Iris pigment epithelial cell (primary cell): ENCODE results near the gene MSRB1.
"Not testable (repeated sequence)": the region's sequence is repeated elsewhere in the genome, so short reads cannot be mapped to it uniquely, and the experiment has no call there.

Experiments
- DNase-seq: peaks from one replicate; pipeline ENCODE4 v3.0.0-alpha.2; 2011; ENCODE audit warnings: low read depth

MSRB1 gene

DNA sequence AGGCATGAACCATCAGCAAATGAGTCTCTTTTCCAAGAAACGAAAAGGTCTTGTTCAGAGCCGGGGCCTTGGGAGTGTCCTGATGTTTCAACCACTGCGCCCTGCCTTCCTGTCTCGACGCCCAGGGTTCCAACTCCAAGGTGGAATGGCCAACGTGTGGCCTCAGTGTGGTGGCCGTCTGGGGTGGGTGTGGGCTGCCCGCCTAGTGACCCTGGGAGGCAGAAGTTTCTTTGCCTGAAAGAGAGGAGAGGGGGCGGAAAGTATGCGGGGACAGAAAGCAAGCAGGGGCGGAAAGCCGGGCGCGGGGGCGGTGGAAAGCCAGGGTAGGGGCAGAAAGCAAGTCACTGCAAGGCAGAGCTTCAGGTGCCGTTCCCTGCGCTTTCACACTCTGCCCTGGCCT, 4.1 kb downstream of the MSRB1 start:
- no peak for DNase-seq

DNA sequence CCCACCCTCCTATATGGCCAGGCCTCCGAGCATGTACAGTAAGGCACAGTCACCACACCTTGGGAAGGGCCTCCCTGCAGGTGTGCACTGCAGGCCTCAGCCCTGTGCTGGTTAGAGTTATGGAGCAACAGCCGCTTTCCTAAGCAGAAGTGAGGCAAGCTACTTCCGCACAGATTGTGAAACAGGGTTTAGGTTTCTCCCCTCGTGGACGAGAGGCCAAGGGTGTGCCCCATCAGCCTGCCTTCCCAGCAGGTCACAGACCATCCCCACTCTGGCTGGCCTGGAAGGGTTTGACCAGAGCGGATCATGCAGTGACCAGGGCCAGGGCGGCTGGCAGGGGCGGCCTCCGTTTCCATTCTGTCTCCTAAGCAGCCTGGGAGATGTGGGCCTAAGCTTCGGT, 4.7 kb downstream of the MSRB1 start:
- DNase-seq: no peak

DNA sequence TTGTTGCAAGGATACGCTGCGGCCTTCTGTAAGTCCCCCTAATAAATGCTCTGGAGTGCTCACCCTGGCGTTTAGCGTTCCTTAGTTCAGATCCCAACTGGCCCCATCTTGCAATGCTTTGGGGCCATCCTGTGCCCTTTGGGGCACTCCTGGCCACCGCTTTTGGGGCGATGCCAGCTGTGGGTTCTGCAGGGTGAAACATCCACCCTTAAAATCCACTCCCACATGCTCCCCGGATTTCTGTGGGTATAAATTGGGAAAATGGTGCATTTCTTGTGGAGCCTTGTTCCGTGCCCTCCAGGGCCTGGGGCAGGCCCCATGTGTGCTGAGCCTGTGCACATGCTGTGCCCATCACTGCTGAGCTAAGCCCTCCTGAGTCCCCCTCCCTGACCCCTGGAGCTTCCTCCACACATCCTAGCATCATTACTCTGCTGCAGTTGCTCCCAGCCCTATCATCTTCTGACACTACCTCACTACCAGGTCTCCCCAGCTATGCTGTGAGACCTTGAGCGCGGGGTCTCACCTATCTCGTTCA, 6.0 kb downstream of the MSRB1 start:
- DNase-seq: no peak

DNA sequence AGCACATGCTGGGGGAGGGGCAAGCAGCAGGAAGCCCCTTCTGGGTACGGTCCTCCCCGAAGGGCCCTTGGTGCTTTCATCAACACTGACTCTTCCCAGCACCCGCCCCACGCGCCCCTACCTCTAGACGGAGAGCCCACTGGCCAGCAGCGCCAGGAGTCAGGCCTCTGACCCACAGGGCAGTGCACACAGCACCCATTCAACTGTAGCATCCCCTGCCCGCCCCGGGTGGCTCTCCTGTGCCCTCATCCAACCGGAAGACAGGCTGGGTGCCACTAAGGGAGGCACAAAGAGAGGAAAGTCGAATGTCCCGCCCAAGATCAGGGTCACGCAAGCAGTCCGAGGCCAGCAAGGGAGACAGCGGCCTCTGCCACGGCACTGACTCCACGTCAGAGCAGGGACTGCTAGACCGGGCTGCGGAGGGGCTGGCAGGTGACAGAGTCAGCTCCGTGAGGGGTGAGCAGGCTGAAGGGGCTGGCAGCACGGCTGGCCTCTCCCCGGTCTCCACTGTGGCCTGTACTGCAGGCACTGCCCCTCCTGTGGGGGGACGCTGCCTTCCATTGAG, 9.8 kb downstream of the MSRB1 start:
- DNase-seq: no peak

DNA sequence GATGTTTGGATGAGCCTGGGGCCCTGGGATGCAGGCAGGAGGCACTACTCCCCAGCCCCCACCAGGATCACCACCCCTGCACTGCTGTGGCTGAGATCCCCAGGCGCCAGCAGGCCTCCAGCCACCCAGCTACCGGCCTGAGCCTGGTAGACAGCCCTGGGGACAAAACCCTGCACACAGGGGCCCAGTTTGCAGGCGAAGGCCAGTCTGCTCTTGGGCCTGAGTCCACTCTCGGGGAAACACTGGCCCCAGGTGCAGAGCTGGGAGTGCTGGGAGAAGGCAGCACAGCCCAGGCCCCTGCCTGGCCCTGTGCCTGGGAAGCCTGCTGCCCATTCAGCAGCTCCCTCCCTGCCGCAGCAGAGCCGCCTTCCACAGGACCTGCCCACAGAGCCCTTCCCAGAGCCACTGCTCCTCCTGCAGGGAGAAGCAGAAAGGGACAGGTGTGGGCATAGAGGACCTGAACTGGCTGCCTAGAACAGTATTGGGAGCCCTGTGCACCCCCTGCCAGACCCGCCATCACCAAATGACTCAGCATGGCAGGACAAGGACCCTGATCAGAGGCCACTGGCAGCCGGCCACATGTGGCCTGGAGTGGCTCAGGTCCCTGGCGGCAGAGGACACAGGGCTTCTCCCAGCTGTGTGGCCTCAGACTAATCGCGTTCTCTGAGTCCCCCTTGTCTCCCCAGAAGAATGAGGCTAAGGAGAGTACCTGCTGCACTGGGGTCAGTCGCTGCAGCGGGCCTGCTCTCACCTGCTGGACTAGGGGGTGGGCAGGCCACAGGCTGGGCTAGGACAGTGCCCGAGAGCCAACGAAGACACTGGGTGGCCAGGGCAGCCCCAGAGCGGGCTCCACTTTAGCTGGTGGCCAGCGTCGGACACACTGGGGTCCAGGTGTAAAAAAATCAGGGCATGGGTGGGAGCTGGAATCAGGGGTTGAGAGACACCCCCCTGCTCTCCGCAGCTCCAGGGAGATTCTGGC, 10.7 kb downstream of the MSRB1 start:
- DNase-seq: peak; percentile 10

DNA sequence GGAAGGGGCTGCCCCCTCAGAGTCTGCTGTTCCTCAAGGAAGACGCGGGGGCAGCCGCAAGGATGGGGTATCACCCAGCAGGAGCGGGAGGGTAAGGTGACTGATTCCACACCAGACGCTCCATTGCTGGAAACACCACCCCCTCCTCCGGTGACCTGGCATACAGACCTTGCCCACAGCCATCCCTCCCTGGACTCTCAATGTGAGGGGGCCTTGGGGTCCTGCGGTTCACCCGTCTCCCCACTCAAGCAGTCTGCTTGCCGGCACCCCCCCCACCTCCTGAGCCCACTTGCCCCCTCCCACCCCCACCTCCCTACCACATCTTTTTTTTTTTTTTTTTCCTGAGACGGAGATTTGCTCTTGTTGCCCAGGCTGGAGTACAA, 12.7 kb downstream of the MSRB1 start:
- no peak for DNase-seq

DNA sequence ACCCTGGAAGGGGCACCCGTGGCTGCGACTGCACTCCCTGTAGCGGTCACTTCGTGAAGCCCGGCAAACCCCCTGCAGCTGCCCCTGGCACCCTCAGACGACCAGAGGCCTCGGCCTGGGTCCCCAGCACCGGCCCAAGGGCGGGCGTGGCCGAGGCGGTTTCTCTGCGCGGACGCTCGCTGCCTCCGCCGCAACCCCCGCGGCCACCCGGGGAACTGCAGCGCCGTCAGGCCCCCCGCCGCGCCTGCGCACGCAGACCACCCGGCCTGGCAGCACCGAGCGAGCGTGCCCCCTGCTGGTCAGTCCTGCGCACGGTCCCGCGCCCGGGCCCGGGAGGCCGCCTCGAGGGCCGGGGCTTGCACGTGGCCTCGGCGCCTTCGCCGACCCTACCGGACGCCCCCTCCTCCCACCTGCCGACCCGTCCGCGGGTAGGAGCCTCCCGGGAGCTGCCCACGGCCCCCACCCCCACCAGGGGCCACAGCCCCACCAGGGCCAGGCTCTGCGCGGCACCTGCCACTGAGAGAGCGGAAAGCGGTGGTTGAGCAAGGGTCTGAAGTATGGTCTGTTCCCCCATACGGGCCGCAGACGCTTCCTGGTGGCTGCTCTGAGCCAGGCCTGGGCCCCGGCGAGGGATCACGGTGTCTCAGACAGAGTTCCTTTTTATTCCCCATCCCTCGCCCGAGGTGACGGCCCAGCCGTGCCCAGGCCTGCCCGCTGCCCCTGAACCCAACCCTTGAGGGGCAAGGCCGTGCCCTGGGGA, 13.2 kb downstream of the MSRB1 start:
- DNase-seq: peak; percentile 76

DNA sequence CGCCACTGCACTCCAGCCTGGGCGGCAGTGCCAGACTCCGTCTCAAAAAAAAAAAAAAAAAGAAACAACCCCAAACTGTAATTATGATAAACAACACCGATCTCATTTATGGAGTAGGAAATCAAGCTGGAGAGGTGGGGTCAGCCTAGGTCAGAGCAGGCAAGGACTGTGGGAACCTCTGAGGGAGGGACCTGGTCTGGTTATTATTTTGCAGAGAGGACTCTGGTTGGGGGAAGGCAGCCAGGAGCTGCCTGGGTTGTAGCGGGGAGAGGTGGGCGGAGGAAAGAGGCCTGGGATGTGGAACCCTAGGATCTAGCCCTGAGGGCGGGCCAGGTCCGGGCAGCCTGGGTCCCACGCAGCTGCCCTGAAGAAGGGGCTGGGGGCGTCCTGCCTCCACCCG, 13.9 kb downstream of the MSRB1 start:
- no peak for DNase-seq

DNA sequence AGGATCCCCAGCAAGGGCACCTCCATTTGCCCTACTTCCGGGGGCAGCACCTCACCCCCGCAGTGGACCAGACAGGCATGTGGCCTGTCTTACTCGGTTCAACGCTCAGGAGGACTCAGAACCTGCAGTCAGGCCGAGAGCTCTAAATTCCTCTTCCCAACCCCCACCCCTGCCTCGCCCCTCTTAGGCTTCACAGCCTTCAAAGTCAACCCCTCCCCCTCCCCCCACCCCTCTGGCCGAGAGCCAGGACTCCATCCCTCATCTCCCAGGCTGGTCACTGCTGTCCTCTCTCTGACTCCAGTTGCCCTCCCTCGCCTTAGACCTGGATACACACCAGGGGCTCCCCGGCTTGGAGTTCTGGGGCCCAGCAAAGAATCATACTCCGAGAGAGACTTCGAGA, 16.7 kb downstream of the MSRB1 start:
- no peak for DNase-seq

DNA sequence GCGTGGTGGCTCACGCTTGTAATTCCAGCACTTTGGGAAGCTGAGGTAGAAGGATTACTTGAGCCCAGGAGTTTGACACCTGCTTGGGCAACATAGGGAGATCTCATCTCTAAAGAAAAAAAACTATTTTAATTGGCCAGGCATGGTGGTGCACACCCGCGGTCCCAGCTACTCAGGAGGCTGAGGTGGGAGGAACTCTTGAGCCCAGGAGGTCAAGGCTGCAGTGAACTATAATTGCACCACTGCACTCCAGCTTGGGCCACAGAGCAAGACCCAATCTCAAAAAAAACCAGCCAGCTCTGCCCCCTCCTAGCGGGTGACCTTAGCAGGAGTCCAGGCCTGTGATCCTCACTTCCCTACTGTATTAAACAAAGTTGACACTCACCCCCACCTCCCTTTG, 18.9 kb downstream of the MSRB1 start:
- DNase-seq: no peak

DNA sequence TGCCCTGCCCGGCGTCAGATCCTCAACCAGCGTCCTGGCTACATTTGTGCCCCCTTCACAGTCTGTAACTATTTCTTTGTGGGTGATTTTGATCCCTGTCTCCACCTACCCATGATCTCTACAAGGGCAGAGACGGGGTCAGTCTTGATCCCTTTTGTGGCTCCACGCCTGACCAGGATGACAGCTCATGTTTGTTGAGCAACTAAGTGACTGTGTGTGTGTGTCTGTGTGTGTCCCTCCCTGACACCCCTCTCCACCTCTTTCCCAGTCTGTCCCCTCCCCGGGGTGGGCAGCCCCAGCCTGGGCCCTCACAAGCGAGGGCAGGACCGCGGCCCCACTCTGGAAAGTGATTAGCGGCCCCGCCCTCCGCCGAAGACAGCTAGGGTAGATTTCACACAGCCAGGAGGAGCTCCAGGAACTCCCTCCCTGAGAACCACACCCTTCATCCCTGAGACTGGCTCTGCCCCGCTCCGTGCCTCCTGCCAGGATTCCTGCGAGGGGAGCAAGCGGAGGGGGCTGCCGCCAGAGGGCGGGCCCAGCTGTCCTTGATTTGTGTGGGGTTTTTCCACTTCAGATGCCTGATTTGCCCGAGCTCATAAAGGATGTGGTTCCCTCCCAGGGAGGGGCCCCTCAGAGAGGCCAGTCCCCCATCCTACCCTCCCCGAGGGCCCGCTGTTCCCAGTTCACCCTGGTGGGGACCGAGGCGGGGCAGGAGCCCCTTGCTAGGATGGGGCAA, 19.5 kb downstream of the MSRB1 start:
- DNase-seq: peak; percentile 22

DNA sequence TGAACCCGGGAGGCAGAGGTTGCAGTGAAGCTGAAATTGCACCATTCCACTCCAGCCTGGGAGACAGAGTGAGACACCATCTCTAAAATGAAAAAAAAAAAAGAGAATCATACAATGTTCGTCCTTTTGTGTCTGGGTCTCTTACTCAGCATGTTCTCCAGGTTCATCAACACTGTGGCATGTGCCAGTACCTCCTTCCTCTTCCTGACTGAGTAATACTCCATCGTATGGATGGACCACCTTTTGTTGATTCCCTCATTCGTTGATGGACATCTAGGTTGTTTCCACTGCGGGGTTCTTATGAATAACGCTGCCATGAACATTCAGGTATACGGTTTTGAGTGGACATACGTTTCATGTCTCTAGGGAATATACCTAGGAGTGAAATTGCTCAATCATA, 20.6 kb downstream of the MSRB1 start:
- DNase-seq: no peak

DNA sequence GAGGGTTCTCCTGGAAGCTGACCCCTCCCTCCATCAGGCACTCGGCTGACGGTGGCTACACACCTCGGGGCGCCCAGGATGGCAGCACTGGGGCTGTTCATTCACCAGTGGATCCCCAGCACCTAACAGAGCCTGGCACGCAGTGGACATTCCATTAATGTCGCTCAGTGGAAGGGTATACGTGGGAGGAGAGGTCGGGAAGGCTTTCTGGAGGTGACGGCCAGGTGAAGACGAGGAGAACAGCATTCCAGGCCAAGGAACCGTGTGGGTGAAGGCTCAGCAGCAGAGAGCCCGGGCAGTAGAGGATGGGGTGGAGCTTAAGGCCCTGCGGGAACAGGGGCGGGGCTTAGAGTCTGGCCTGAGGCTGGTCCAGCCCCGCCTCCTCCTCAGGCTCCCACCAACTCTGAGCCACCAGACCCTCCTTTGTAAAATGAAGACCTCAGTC, 22.2 kb downstream of the MSRB1 start:
- peak; percentile 20 for DNase-seq

DNA sequence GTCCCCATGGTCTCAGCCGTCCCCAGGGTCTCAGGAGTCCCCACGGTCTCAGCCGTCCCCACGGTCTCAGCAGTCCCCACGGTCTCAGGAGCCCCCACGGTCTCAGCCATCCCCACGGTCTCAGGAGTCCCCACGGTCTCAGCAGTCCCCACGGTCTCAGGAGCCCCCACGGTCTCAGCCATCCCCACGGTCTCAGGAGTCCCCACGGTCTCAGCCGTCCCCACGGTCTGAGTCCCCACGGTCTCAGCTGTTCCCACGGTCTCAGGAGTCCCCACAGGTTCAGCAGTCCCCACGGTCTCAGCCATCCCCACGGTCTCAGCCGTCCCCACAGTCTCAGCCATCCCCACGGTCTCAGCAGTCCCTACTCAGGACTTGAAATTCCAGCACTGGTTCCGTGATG, 22.9 kb downstream of the MSRB1 start:
- not testable (repeated sequence) for DNase-seq

DNA sequence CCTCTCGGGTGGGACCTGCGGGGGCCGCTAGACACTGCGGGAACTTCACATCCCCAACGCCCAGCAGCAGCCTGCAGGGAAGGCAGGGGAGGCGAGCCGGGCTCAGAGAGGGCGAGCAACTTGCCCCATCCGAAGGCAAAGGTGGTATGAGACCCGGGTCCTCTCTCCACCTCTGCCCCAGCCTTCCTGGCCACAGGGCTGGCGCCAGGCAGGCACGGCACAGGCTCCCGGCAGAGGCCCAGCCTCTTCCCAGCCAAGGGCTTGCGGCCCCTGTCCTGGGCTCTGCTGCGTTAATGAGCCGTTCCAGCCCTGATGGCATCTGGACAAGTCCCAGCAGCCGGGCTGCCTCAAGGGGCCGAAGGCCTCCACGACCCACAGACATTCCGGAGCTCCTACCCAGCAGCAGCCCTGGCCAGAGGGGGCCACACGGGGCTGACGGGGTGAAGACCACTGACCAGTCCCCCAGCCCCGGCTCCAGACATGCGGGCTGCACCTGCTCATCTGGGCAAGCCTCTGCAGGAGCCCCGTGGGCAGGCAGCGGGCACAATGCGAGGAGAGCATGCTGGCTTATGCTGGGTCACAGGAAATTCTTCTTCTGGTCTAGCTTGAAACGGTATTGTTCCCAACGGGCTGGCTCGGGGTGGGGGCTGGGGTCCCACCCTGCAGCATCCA, 23.5 kb downstream of the MSRB1 start:
- no peak for DNase-seq

DNA sequence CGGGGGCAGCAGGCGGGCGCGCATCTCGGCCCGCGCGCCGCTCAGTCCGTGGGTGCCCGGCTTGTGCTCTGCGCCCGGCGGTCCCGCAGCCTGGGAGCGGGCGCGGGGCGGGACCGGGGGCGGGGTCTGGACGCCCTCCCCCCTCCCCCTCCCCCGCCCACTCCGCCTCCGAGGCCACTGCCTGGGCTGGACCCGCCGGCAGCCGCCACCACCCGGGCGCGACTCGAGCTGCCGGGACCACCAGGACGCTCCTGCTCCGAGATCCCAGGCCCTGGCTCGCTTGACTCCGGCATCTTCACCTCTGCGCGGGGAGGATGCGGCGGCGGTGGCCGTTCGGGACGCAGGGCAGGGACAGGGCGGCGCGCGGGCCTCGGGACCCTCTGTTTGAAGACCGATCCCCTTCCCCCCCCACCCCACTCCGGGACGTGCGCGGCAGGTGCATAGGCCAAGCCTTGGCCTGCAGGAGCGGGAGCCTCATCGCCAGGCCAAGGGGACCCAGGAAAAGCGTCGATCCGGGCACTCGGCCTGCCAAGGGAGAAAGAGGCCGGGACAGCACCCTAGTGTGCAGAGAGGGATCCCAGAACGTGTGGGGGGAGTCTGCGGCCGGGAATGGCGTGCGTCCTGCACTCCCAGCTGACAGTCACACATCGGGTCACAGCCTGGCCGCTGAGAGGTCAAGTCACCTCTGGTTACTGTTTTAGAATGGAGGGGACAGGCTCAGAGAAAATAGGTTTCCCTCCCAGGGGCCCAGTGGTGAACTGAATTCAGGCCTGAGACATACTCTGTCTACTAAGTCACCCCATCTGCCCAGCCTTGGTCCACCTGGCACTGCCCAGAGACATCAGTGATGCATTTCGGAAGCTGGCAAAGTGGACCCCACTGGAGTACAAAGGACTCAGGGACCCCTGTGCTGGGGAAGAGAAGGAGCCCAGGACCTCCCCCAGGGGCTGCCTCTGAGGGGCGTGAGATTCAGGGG, 24.4 kb downstream of the MSRB1 start, which contains the start of gene HS3ST6:
Gene HS3ST6, minus strand, starts transcription at position 65 of the 976 bp plus-strand sequence. CDS start 92 bp downstream, outside the sequence.
- no peak for DNase-seq

DNA sequence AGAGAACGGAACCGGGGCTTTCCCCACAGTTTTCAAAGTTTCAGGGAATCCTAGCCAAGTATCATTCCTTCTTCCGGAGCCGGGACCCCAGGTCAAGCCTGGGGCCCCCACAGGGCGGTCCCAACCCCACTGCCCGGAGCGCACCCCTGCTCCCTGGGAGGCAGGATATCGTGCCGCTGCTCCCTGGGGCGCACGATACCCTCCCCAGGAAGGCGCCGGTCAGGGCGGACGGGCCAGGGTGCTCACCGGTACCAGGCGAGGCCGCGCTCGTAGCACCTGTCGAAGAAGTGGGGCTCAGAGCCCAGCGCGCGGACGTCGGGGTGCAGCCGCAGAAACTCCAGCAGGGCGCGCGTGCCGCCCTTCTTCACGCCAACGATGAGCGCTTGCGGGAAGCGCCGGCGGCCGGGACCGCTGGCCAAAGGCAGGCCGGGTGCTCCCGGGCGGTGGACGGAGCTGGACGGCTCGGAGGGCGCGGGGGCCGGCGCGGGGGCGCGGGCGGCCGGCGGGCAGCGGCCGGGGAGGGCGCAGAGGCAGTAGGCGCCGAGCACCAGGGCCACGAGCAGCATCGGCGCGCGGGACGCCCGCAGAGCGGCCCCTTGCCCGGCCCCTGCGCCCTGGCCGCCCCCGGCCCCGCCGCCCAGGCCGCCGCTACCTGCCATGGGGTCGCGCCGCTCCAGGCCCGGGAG, 25.2 kb downstream of the MSRB1 start:
- DNase-seq: no peak

DNA sequence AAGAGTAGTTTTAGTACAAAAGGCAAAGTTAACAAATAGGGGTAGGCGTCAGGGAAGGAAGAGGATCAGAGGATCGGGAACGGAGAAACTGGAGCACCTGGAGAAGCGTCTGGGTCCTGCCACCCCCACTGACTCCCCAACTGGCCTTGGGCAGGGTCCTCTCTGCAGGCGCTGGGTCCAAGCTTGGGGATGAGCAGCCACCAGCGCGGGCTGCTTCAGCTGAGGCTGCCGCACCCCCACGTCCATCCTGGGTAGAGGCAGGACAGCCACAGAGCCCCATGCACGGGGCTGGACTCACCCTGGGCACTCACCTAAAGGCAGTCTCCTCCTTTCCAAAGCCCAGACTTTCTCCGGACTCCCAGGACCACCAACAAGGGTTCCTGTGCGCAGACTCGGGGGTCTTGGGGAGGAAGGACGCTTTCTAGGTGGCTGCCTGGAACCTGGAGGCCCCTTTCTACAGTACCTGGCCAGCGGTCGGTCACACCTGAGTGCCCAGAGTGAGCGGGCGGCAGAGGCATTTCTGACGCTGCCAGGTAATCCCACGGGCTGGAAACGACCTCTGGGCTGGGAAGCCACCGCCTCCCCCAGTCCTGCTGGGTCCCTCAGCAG, 25.8 kb downstream of the MSRB1 start:
- DNase-seq: no peak

DNA sequence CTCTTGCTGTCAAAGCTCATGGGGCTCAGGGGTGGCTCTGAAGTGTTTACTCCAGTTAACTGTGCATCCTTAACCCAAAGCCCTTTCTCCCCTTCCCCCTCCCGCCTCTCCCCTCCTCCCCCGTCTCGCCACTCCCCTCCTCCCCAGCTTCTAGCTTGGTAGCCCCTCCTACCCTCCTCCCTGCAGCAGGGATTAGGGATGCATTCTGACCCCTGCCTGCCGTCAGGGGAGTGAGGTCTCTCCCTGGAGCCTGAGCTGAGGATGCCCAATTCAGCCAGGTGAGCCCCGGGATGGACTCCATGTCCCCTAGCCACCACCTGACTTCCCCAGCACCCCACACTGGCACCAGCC, 26.4 kb downstream of the MSRB1 start:
- DNase-seq: no peak
